BLaER1 treated with 17β-estradiol and CSF1 and Interleukin-3, amounts not matched to agents 10 nM and 100 nM (cell line): Measurements from ENCODE around the gene GRIK3.

ENCODE experiments used
- H3K27ac ChIP-seq, 11 experiments: shearing (Covaris generic); formaldehyde crosslinking; 2 replicates each; pipeline ENCODE4 v1.8.1; 2022
- H3K27me3 ChIP-seq, 11 experiments: shearing (Covaris generic); formaldehyde crosslinking; 2 replicates each; pipeline ENCODE4 v1.8.1; 2022
- H3K36me3 ChIP-seq, 11 experiments: shearing (Covaris generic); formaldehyde crosslinking; 2 replicates each; pipeline ENCODE4 v1.8.1; 2022
- H3K4me1 ChIP-seq, 10 experiments: shearing (Covaris generic); formaldehyde crosslinking; 2 replicates each; pipeline ENCODE4 v1.8.1; 2022
- H3K4me2 ChIP-seq, 11 experiments: shearing (Covaris generic); formaldehyde crosslinking; 2 replicates each; pipeline ENCODE4 v1.8.1; 2022
- H3K4me3 ChIP-seq, 10 experiments: shearing (Covaris generic); formaldehyde crosslinking; 2 replicates each; pipeline ENCODE4 v1.8.1; 2022
- H3K9ac ChIP-seq, 11 experiments: shearing (Covaris generic); formaldehyde crosslinking; 2 replicates each; pipeline ENCODE4 v1.8.1; 2022
- H3K9me3 ChIP-seq, 11 experiments: shearing (Covaris generic); formaldehyde crosslinking; replicated peaks in 1 of 11; 2 replicates each; pipeline ENCODE4 v1.8.1; 2022
- H4K20me1 ChIP-seq, 11 experiments: shearing (Covaris generic); formaldehyde crosslinking; 2 replicates each; pipeline ENCODE4 v1.8.1; 2022
- Cebpa-rat ChIP-seq, 11 experiments: shearing (Covaris generic); IDR thresholded peaks; 2 replicates each; pipeline ENCODE4 v1.8.1; 2022

GRIK3 gene

DNA sequence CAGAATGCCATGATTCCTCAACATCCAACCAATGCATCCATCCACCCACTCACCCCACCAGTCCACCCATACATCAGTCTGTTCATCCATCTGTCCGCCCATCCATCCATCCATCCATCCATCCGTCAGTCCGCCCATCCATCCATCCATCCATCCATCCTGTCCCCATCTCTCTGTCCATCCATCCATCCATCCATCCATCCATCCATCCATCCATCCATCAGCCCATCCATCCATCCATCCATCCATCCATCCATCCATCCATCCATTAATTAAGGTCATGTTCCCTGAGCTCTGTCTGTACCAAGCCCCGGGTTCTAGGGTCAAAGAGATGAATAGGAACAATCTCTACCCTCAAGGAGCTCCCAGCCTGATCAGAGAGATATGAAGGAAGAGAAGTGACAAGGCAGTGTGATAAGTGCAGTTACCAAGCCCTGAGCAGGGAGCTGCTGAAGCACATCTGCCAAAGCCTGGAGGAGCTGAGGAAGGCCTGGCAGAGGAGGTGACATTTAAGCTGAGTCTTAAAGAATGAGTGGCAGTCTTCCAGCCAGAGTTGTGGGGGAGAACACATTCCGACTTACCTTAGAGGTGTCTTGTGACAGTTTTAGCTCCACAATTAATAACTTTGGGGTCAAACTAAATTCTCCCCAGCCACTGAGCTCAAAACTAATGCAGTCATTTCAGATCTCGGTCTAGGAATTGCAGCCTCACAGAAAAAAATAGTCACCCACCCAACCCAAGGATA lies 47.9 kb downstream of the GRIK3 start:
- Histone ChIP-seq H3K4me1 (peaks cover 0 to 10% (median 8%) of the 10 kb centered on the region in 10 experiments; a peak in 12 of 20 replicates), H3K4me2 (no peak overlapping the region), H3K36me3 (no peaks in the 10 kb centered on the region), H3K27me3 (no peaks in the 10 kb centered on the region), H3K9ac (no peak overlapping the region), H4K20me1 (peaks cover 0 to 5% (median 0%) of the 10 kb centered on the region in 11 experiments; a peak in 4 of 22 replicates), H3K9me3 (no peaks in the 10 kb centered on the region), H3K27ac (no peak overlapping the region), H3K4me3 (no peak overlapping the region)
- no peak for TF ChIP-seq Cebpa-rat (IDR thresholded peaks at IDR 0.05)

DNA sequence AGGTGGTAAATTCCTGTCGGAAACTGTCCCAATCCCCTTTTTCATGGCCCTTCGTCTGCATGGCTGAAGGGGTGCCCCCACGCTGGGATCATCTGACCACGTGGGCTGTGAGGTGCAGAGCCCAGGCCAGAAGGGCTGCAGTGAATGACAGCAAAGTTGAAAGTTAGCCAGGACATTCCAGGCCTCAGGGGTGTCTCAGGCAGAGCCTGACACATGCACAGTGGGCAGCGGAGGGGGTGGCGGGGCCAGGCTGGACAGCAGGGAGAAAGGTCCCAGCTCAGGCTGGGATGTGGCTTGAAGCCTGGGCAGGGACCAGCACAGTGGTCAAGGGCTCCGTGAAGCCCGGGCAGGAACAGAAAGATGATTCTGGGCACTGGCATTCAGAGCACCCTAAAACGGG lies 49.6 kb downstream of the GRIK3 start:
- H3K4me2 ChIP-seq, result no peak overlapping the region
- H4K20me1 ChIP-seq, result peaks cover 0 to 5% (median 0%) of the 10 kb centered on the region in 11 experiments; a peak in 4 of 22 replicates
- no peak overlapping the region for H3K27ac ChIP-seq
- H3K9me3 ChIP-seq, result no peaks in the 10 kb centered on the region
- H3K27me3 ChIP-seq, result no peaks in the 10 kb centered on the region
- no peak overlapping the region for H3K9ac ChIP-seq
- no peak for TF ChIP-seq Cebpa-rat (IDR thresholded peaks at IDR 0.05)
- H3K4me3 ChIP-seq, result no peak overlapping the region
- H3K4me1 ChIP-seq, result peaks cover 0 to 10% (median 8%) of the 10 kb centered on the region in 10 experiments; a peak in 12 of 20 replicates
- no peaks in the 10 kb centered on the region for H3K36me3 ChIP-seq

- no peak overlapping the region for H3K9ac ChIP-seq
- TF ChIP-seq Cebpa-rat (IDR thresholded peaks at IDR 0.05), result no peak
- H4K20me1 ChIP-seq, result peaks cover 0 to 5% (median 0%) of the 10 kb centered on the region in 11 experiments; a peak in 4 of 22 replicates
- H3K27me3 ChIP-seq, result no peaks in the 10 kb centered on the region
- H3K9me3 ChIP-seq, result no peaks in the 10 kb centered on the region
- H3K36me3 ChIP-seq, result no peaks in the 10 kb centered on the region
- H3K27ac ChIP-seq, result no peak overlapping the region
- no peak overlapping the region for H3K4me2 ChIP-seq
- peaks cover 0 to 10% (median 8%) of the 10 kb centered on the region in 10 experiments; a peak in 12 of 20 replicates for H3K4me1 ChIP-seq
- no peak overlapping the region for H3K4me3 ChIP-seq
Observed at GRCh38 chr1:36984026-36984425, 50.3 kb downstream of the GRIK3 start.

DNA sequence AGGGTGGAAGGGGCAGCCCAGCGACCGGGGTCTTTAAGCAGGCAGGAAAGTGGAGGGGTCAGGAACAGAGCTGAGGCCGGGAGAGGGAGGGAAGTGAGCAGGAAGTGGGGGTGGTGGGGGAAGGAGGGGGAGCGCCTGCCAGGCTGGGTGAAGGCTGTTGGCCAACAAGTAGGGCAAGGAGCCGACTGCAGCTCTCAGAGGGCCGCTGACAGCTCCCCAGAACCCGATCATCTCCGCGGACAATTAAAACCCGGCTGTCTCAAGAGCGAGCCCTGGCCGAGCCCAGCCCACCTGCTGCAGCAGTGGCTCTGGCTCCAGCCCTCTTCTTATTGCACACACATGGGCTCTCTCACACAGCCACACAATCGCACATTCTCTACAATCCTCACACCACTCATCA lies 51.6 kb downstream of the GRIK3 start:
- no peak for TF ChIP-seq Cebpa-rat (IDR thresholded peaks at IDR 0.05)

GRCh38 chr1:36981771-36982622 lies 52.3 kb downstream of the GRIK3 start:
- Histone ChIP-seq H3K36me3 (no peaks in the 10 kb centered on the region), H4K20me1 (peaks cover 0 to 5% (median 0%) of the 10 kb centered on the region in 11 experiments; a peak in 3 of 22 replicates), H3K9me3 (peaks cover 0 to 13% (median 3%) of the 10 kb centered on the region in 11 experiments; a peak in 8 of 22 replicates), H3K9ac (no peak overlapping the region), H3K4me2 (peak overlapping the region in 6 of 11 experiments; percentile 8 to 45 (median 28); a peak in 4 of 22 replicates), H3K4me1 (peaks cover 0 to 10% (median 8%) of the 10 kb centered on the region in 10 experiments; a peak in 12 of 20 replicates), H3K27me3 (no peaks in the 10 kb centered on the region), H3K4me3 (no peak overlapping the region), H3K27ac (no peak overlapping the region)
- no peak for TF ChIP-seq Cebpa-rat (IDR thresholded peaks at IDR 0.05)

More for the DNA sequence above, 51.6 kb downstream of the GRIK3 start:
- Histone ChIP-seq H3K27me3 (no peaks in the 10 kb centered on the region), H3K4me2 (peak overlapping the region in 7 of 11 experiments; percentile 8 to 45 (median 30); a peak in 7 of 22 replicates), H4K20me1 (peaks cover 0 to 5% (median 0%) of the 10 kb centered on the region in 11 experiments; a peak in 3 of 22 replicates), H3K27ac (no peak overlapping the region), H3K9ac (no peak overlapping the region), H3K4me3 (no peak overlapping the region), H3K4me1 (peaks cover 0 to 10% (median 8%) of the 10 kb centered on the region in 10 experiments; a peak in 12 of 20 replicates), H3K36me3 (no peaks in the 10 kb centered on the region), H3K9me3 (peaks cover 0 to 13% (median 3%) of the 10 kb centered on the region in 11 experiments; a peak in 8 of 22 replicates)

DNA sequence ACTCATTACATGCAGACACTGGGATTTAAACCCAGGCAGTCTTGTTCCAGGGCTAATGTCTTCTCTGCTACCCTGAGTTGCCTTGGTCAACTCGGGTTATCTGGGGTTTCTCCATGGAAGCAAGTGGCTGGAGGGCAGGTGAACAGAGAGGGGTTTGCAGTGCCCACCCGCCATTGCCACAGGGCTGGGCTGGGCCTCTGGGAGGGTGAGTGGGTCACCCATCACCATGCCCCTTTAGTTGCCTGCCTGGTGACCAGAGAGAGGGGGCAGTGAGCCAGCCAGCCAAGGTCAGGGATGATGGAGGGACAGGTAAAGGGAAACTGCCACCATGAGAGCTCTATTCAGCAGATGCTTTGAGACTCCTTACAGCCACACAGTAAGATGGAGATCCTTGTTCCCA lies 53.2 kb downstream of the GRIK3 start:
- Histone ChIP-seq H3K4me1 (peaks cover 0 to 10% (median 8%) of the 10 kb centered on the region in 10 experiments; a peak in 12 of 20 replicates), H3K9me3 (peaks cover 0 to 13% (median 3%) of the 10 kb centered on the region in 11 experiments; a peak in 8 of 22 replicates), H3K36me3 (no peaks in the 10 kb centered on the region), H3K4me2 (no peak overlapping the region), H3K27me3 (no peaks in the 10 kb centered on the region), H3K4me3 (no peak overlapping the region), H4K20me1 (peaks cover 0 to 5% (median 0%) of the 10 kb centered on the region in 11 experiments; a peak in 3 of 22 replicates), H3K27ac (no peak overlapping the region), H3K9ac (no peak overlapping the region)
- no peak for TF ChIP-seq Cebpa-rat (IDR thresholded peaks at IDR 0.05)

- Histone ChIP-seq H3K9ac (no peak overlapping the region), H3K27ac (no peak overlapping the region), H3K4me1 (peaks cover 0 to 8% (median 5%) of the 10 kb centered on the region in 10 experiments; a peak in 12 of 20 replicates), H3K36me3 (no peaks in the 10 kb centered on the region), H3K4me3 (no peak overlapping the region), H3K9me3 (peaks cover 0 to 13% (median 3%) of the 10 kb centered on the region in 11 experiments; a peak in 8 of 22 replicates), H3K27me3 (no peaks in the 10 kb centered on the region), H4K20me1 (0 out of 22 replicates have a peak, but pooled peaks cover 0 to 4% (median 0%) of the 10 kb centered on the region in 11 experiments), H3K4me2 (no peak overlapping the region)
- no peak for TF ChIP-seq Cebpa-rat (IDR thresholded peaks at IDR 0.05)
Observed at GRCh38 chr1:36977731-36978406, 56.4 kb downstream of the GRIK3 start.

DNA sequence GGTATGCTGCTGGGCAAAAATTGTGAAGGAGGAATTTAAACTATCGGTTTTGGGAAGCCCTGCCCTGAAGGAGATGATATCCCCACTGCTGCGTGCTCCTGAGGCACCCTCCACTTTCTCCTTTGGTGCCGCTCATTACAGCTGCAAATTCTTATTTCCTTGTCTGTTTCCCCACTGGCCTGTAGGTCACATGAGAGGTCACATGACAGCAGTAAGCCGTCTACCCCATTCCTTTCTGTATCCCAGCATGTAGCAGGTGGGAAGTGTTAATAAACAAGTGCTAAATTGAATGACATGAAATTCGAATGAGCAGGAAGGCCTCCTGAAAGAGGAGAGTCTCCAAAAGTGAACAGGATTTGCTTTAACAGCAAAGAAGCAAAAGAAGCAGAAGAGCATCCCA lies 58.7 kb downstream of the GRIK3 start:
- H4K20me1 ChIP-seq, result 0 out of 22 replicates have a peak, but pooled peaks cover 0 to 4% (median 0%) of the 10 kb centered on the region in 11 experiments

More for the DNA sequence above, 58.7 kb downstream of the GRIK3 start:
- no peaks in the 10 kb centered on the region for H3K4me1 ChIP-seq
- H3K9ac ChIP-seq, result no peak overlapping the region
- peaks cover 0 to 13% (median 3%) of the 10 kb centered on the region in 11 experiments; a peak in 8 of 22 replicates for H3K9me3 ChIP-seq
- no peaks in the 10 kb centered on the region for H3K36me3 ChIP-seq
- no peak overlapping the region for H3K27ac ChIP-seq
- H3K4me3 ChIP-seq, result no peak overlapping the region
- H3K27me3 ChIP-seq, result no peaks in the 10 kb centered on the region
- no peak overlapping the region for H3K4me2 ChIP-seq
- no peak for TF ChIP-seq Cebpa-rat (IDR thresholded peaks at IDR 0.05)
